ENCODE results near the gene WNT4.

DNA sequence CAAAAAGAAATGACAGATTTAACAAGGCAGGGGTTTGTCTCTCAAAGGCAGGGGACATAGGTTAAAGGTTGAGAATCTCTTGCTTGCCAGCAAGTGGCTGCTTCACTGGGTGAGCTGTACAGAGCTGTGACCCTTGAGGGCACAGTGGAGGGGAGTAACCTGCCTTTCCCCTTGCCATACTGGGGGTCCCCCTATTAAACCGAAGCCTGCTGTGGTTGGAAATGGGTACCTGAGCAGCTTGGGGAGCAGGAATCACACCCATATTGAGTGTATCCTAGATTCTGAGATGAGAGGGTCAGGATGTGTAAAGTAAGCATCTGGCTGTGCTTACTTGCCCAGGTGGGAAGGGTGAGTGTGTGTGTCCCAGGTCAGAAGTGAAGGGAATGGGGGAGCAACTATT lies 31.8 kb downstream of the WNT4 start:
- TF ChIP-seq, protein P1, sequence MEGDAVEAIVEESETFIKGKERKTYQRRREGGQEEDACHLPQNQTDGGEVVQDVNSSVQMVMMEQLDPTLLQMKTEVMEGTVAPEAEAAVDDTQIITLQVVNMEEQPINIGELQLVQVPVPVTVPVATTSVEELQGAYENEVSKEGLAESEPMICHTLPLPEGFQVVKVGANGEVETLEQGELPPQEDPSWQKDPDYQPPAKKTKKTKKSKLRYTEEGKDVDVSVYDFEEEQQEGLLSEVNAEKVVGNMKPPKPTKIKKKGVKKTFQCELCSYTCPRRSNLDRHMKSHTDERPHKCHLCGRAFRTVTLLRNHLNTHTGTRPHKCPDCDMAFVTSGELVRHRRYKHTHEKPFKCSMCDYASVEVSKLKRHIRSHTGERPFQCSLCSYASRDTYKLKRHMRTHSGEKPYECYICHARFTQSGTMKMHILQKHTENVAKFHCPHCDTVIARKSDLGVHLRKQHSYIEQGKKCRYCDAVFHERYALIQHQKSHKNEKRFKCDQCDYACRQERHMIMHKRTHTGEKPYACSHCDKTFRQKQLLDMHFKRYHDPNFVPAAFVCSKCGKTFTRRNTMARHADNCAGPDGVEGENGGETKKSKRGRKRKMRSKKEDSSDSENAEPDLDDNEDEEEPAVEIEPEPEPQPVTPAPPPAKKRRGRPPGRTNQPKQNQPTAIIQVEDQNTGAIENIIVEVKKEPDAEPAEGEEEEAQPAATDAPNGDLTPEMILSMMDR (IDR thresholded peaks at IDR 0.05): no peak
- TF ChIP-seq POLR2A (IDR thresholded peaks at IDR 0.05): no peak
- TF ChIP-seq POLR2AphosphoS5 (IDR thresholded peaks at IDR 0.05): no peak
